AG10803 (cell line): ENCODE data around the gene WFDC1.

ENCODE experiments used
- DNase-seq: peaks from one replicate; pipeline ENCODE4 v3.0.0; 2010; ENCODE audit warnings: low read depth
- H3K4me3 ChIP-seq: 2 replicates; pipeline ENCODE4 v1.5.1; 2011; ENCODE audit warnings: mild to moderate bottlenecking, low read length, control low read depth
- TF ChIP-seq, protein P1 (sequence below): conservative IDR thresholded peaks from 2 replicates; pipeline ENCODE4 v1.5.1; 2011; ENCODE audit warnings: mild to moderate bottlenecking, low read length, control low read depth, inconsistent platforms

The WFDC1 gene

GRCh38 chr16:84355149-84355548 lies 60.5 kb downstream of the WFDC1 start:
- no peak for DNase-seq
- TF ChIP-seq, protein P1, sequence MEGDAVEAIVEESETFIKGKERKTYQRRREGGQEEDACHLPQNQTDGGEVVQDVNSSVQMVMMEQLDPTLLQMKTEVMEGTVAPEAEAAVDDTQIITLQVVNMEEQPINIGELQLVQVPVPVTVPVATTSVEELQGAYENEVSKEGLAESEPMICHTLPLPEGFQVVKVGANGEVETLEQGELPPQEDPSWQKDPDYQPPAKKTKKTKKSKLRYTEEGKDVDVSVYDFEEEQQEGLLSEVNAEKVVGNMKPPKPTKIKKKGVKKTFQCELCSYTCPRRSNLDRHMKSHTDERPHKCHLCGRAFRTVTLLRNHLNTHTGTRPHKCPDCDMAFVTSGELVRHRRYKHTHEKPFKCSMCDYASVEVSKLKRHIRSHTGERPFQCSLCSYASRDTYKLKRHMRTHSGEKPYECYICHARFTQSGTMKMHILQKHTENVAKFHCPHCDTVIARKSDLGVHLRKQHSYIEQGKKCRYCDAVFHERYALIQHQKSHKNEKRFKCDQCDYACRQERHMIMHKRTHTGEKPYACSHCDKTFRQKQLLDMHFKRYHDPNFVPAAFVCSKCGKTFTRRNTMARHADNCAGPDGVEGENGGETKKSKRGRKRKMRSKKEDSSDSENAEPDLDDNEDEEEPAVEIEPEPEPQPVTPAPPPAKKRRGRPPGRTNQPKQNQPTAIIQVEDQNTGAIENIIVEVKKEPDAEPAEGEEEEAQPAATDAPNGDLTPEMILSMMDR: no peak
- no peak overlapping the region for H3K4me3 ChIP-seq

DNA sequence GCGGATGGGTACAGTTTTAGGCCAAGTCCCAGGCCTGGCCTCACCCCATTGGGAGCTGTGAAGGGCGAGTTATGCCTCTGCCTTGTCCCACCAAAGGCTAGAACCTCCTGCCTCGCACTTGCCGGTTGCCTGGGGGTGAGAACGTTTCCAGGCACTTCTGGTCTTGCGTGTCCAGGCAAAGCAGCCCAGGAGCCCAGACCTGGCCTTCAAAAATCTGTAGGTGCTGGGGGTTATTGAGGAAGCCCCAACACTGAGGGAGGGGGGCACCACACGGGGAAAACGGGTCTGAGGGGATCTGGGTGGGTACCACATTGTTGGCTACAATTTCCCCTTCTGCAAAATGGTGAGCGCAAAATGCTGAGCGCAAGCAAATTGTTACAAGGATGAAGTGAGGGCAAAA lies 61.5 kb downstream of the WFDC1 start:
- TF ChIP-seq, protein P1: no peak
- no peak for DNase-seq
- no peak overlapping the region for H3K4me3 ChIP-seq

DNA sequence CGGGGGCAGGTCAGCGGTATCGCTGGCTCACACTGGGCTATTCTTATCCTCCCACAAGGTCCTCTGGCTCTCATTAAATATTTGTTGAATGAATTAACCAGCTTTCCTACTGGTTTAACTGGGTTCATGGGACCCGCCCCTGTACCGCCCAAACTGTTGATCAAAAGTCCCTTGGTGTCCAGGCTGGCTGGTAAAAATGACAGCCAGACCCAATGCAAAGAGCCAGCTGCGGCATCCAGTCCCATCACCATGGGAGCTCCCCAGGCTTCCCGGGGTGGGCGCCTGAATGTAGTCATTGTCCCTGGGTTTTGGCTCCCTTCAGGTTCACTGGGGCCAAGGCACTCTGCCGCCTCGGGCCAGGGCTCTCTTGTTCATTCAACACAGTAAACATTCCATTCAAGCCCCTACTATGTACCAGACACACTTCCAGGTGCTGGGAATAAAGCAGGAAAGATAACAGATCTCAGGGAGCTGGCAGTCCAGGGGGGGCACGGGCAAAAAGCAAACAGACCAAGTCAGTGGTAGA lies 62.0 kb downstream of the WFDC1 start:
- TF ChIP-seq, protein P1: no peak
- no peak overlapping the region for H3K4me3 ChIP-seq
- DNase-seq: no peak

- TF ChIP-seq, protein P1: no peak
Observed at GRCh38 chr16:84357191-84357651, 62.5 kb downstream of the WFDC1 start.

GRCh38 chr16:84358601-84359295 lies 64.1 kb downstream of the WFDC1 start:
- TF ChIP-seq, protein P1: no peak
- DNase-seq: no peak
- no peak overlapping the region for H3K4me3 ChIP-seq

More at GRCh38 chr16:84357191-84357651, 62.5 kb downstream of the WFDC1 start:
- H3K4me3 ChIP-seq: no peak overlapping the region
- peak; percentile 20 for DNase-seq

- TF ChIP-seq, protein P1: no peak
- H3K4me3 ChIP-seq: no peak overlapping the region
- DNase-seq: no peak
Observed at GRCh38 chr16:84359326-84359725, 64.6 kb downstream of the WFDC1 start.

DNA sequence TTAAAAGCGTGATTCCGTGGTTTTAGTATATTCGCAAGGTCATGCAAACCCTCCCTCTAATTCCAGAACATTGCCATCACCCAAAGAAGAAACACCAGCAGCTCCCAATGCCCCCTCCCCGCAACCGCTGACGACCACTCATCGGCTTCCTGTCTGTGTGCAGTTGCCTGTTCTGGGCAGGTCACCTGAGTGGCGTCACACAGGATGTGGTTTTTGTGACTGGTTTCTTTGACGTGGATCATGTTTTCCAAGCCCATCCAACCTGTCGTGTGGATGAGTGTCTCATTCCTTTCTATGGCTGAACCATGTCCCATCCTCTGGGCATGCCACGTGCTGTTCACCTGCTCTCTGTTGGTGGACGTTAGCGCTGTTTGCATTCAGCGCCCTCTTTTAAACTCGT lies 65.5 kb downstream of the WFDC1 start:
- no peak overlapping the region for H3K4me3 ChIP-seq
- TF ChIP-seq, protein P1: no peak
- no peak for DNase-seq
